B cell (primary cell): Measurements from ENCODE around the gene CGB1.

ENCODE experiments used
- CTCF ChIP-seq: fragments of 200-600 bp; IDR thresholded peaks from one replicate; pipeline ENCODE4 v1.8.0; 2022; ENCODE audit warnings: antibody characterized with exemption, mild to moderate bottlenecking
- EZH2 ChIP-seq: IDR thresholded peaks from 2 replicates; pipeline ENCODE4 v1.6.1; 2012; ENCODE audit warnings: borderline replicate concordance, low read depth, mild to moderate bottlenecking, moderate library complexity, low read length; ENCODE audit not compliant: insufficient read depth, poor library complexity, severe bottlenecking

GRCh38 chr19:48991011-48991609 lies 45.6 kb downstream of the CGB1 start:
- TF ChIP-seq CTCF (no peak), EZH2 (no peak)
